ENCODE results near the gene CD164. TPM values are rescaled to one million over a fixed set of nuclear protein-coding genes. Genes with fewer than 3 reads are reported as not detected.

Gene CD164
- total RNA-seq, 1 experiment from 2014 or later: 337 TPM

GRCh38 chr6:109428889-109429477 lies 46.7 kb upstream of the CD164 start:
- Histone ChIP-seq H3K9me3 (ENCODE audit: control insufficient read depth, insufficient read depth, low read depth, low read length) (no peaks in the 10 kb centered on the region), H3K36me3 (ENCODE audit: control insufficient read depth, insufficient read depth, low read length) (no peaks in the 10 kb centered on the region), H3K27me3 (ENCODE audit: control insufficient read depth, insufficient read depth, low read length) (no peaks in the 10 kb centered on the region), H3K27ac (ENCODE audit: low read length) (no peak overlapping the region), H3K4me1 (ENCODE audit: control insufficient read depth, insufficient read depth, low read length) (peaks cover 9% of the 10 kb centered on the region; the same call in 1 of the 2 replicates), H3K4me3 (ENCODE audit: low read depth in 2 of 2, low read length in 2 of 2) (no peak overlapping the region)
- POLR2A ChIA-PET: interaction anchor here (0.7 kb wide), 2 partner anchors 19 to 27 kb away, joined by 4 to 13 read pairs; partner anchors contain the start of gene MICAL1
- DNase-seq (ENCODE audit: low read depth, low spot score): no peak
- no TSS peak for BruUV-seq (replicated peaks)
- CTCF ChIA-PET: no interaction called here
- intact Hi-C loops (cut with micrococcal nuclease; ENCODE audit: unreplicated experiment) (no loop called here), in situ Hi-C loops (cut with HindIII; ENCODE audit: low pct_unique_long_range_greater_than_20kb, low sequenced_read_pairs) (no loop called here)
- ATAC-seq: no peak
- TF ChIP-seq TCF7L2 (IDR thresholded peaks at IDR 0.05; ENCODE audit: low read depth, low read length) (no peak), POLR2AphosphoS5 (IDR thresholded peaks at IDR 0.05; ENCODE audit: low read depth, low read length) (no peak), SIN3A (IDR thresholded peaks at IDR 0.05; ENCODE audit: borderline replicate concordance, insufficient read depth, low read depth, low read length) (no peak)
- TF ChIP-seq, protein P1, sequence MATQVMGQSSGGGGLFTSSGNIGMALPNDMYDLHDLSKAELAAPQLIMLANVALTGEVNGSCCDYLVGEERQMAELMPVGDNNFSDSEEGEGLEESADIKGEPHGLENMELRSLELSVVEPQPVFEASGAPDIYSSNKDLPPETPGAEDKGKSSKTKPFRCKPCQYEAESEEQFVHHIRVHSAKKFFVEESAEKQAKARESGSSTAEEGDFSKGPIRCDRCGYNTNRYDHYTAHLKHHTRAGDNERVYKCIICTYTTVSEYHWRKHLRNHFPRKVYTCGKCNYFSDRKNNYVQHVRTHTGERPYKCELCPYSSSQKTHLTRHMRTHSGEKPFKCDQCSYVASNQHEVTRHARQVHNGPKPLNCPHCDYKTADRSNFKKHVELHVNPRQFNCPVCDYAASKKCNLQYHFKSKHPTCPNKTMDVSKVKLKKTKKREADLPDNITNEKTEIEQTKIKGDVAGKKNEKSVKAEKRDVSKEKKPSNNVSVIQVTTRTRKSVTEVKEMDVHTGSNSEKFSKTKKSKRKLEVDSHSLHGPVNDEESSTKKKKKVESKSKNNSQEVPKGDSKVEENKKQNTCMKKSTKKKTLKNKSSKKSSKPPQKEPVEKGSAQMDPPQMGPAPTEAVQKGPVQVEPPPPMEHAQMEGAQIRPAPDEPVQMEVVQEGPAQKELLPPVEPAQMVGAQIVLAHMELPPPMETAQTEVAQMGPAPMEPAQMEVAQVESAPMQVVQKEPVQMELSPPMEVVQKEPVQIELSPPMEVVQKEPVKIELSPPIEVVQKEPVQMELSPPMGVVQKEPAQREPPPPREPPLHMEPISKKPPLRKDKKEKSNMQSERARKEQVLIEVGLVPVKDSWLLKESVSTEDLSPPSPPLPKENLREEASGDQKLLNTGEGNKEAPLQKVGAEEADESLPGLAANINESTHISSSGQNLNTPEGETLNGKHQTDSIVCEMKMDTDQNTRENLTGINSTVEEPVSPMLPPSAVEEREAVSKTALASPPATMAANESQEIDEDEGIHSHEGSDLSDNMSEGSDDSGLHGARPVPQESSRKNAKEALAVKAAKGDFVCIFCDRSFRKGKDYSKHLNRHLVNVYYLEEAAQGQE (IDR thresholded peaks at IDR 0.05; ENCODE audit: insufficient read depth in 1 of 2, low read depth in 2 of 2, low read length in 1 of 2): no peak
- TF ChIP-seq, protein P2, sequence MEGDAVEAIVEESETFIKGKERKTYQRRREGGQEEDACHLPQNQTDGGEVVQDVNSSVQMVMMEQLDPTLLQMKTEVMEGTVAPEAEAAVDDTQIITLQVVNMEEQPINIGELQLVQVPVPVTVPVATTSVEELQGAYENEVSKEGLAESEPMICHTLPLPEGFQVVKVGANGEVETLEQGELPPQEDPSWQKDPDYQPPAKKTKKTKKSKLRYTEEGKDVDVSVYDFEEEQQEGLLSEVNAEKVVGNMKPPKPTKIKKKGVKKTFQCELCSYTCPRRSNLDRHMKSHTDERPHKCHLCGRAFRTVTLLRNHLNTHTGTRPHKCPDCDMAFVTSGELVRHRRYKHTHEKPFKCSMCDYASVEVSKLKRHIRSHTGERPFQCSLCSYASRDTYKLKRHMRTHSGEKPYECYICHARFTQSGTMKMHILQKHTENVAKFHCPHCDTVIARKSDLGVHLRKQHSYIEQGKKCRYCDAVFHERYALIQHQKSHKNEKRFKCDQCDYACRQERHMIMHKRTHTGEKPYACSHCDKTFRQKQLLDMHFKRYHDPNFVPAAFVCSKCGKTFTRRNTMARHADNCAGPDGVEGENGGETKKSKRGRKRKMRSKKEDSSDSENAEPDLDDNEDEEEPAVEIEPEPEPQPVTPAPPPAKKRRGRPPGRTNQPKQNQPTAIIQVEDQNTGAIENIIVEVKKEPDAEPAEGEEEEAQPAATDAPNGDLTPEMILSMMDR (IDR thresholded peaks at IDR 0.05): no peak

DNA sequence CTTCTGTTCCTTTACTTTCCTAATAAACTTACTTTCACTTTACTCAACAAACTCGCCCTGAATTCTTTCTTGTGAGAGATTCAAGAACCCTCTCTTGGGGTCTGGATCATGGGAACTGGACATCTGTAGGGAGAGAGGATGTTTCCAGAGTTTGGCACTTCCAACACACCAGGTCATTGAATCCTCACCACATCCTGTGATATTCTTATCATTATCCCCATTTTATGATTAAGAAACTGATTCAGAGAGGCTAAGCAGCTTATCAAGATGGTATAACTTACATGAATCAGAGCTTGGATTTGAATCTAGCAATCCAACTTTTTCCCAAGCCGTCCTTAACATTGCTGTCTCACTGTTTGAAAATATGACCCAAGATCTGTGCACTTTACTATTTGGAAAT lies 42.7 kb upstream of the CD164 start:
- Histone ChIP-seq H3K4me3 (ENCODE audit: low read depth in 2 of 2, low read length in 2 of 2) (no peak overlapping the region), H3K4me1 (ENCODE audit: control insufficient read depth, insufficient read depth, low read length) (peaks cover 23% of the 10 kb centered on the region), H3K36me3 (ENCODE audit: control insufficient read depth, insufficient read depth, low read length) (no peaks in the 10 kb centered on the region), H3K9me3 (ENCODE audit: control insufficient read depth, insufficient read depth, low read depth, low read length) (no peaks in the 10 kb centered on the region), H3K27ac (ENCODE audit: low read length) (peak overlapping the region; percentile 24), H3K27me3 (ENCODE audit: control insufficient read depth, insufficient read depth, low read length) (no peaks in the 10 kb centered on the region)
- TF ChIP-seq POLR2AphosphoS5 (IDR thresholded peaks at IDR 0.05; ENCODE audit: low read depth, low read length) (no peak), TCF7L2 (IDR thresholded peaks at IDR 0.05; ENCODE audit: low read depth, low read length) (no peak), SIN3A (IDR thresholded peaks at IDR 0.05; ENCODE audit: borderline replicate concordance, insufficient read depth, low read depth, low read length) (no peak)
- TF ChIP-seq, protein P2 (IDR thresholded peaks at IDR 0.05): no peak
- TF ChIP-seq, protein P1 (IDR thresholded peaks at IDR 0.05; ENCODE audit: insufficient read depth in 1 of 2, low read depth in 2 of 2, low read length in 1 of 2): no peak
- DNase-seq (ENCODE audit: low read depth, low spot score) (no peak), ATAC-seq (peak; percentile 51)
- ChIA-PET POLR2A (no interaction called here), CTCF (no interaction called here)
- intact Hi-C loops (cut with micrococcal nuclease; ENCODE audit: unreplicated experiment) (no loop called here), in situ Hi-C loops (cut with HindIII; ENCODE audit: low pct_unique_long_range_greater_than_20kb, low sequenced_read_pairs) (no loop called here)
- BruUV-seq (replicated peaks): no TSS peak
